GM19468 (cell line): ENCODE results near the gene CRLF1.
"Not testable (repeated sequence)": the region's sequence is repeated elsewhere in the genome, so short reads cannot be mapped to it uniquely, and the experiment has no call there.

Experiments
- ATAC-seq: cut with Tn5 transposase; IDR thresholded peaks from one replicate; pipeline ENCODE4 v1.9.1; 2021; ENCODE audit warnings: mild to moderate bottlenecking, moderate library complexity, moderate number of reproducible peaks; ENCODE audit not compliant: unreplicated experiment; ENCODE audit errors: extremely low read depth

Gene CRLF1

GRCh38 chr19:18594096-18594823 lies 12.3 kb downstream of the CRLF1 start:
- ATAC-seq = no peak

DNA sequence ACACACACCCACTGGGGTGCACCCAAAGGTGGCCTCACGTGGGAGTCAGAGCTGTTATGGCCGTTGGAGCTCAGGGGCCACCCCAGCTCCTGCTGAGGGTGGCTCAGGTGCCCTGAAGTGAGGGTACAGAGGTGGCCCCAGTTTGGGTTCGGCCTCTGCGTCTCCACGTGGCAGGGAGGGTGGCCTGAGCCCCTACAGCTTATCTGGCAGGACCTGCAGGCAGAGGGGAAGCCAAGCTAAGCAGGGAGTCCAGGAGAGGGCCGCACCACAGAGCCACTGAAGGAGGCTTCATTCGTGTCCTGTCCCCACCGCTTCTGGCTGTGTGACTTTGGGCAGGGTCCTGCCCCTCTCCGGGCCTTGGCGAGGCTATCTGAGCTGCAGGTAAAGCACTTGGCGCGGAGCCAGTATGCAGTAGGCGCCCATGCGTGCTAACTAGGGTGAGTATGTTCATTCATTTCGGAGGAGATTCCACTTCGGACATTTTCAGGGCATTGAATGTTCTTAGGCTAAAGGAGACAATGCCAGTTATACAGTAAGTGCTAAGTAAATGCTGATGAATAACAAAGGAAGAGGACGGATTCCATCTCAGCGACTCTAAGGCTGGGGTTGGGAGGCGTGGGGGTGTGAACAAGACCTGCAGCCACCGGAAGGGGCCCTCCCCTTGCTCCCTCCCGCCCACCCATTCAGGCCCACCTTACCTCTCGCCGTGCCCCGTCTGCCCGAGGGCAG lies 13.1 kb downstream of the CRLF1 start:
- no peak for ATAC-seq

GRCh38 chr19:18592732-18593131 lies 13.9 kb downstream of the CRLF1 start:
- ATAC-seq = not testable (repeated sequence)

DNA sequence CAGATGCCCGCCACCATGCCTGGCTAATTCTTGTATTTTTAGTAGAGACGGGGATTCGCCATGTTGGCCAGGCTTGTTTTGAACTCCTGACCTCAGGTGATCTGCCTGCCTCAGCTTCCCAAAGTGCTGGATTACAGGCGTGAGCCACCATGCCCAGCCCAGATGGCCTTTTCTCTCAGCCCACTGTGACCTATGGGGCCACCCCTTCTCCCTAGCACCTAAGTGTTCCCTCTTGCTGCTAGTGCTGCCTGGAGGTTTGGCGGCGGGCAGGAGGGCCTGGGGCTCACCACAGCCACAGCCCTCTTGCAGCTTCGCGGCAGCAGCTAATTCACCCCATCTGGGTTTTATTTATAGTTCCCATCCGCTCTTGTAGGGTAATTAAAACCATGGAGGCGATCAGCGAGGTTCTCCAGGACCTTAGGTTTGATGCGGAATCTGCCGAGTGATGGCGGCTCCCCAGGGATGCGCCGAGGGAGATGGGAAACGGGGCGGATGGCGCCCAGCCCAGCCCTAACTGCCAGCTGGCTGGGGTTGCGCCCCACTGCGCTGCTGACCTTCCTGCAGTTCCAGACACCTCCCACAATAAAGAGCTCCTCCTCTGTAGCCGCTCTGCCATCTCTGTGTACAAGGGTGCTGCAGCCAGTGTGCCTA lies 14.7 kb downstream of the CRLF1 start:
- no peak for ATAC-seq

GRCh38 chr19:18590273-18591272 lies 16.0 kb downstream of the CRLF1 start:
- no peak for ATAC-seq

GRCh38 chr19:18589380-18590272 lies 17.0 kb downstream of the CRLF1 start:
- ATAC-seq = no peak

- ATAC-seq = peak; percentile 47
Observed at GRCh38 chr19:18588611-18589379, 17.8 kb downstream of the CRLF1 start, which contains the start of gene REX1BD. Gene REX1BD (plus strand): TSS chr19:18588798. CDS start chr19:18588802, 4 bp downstream.

DNA sequence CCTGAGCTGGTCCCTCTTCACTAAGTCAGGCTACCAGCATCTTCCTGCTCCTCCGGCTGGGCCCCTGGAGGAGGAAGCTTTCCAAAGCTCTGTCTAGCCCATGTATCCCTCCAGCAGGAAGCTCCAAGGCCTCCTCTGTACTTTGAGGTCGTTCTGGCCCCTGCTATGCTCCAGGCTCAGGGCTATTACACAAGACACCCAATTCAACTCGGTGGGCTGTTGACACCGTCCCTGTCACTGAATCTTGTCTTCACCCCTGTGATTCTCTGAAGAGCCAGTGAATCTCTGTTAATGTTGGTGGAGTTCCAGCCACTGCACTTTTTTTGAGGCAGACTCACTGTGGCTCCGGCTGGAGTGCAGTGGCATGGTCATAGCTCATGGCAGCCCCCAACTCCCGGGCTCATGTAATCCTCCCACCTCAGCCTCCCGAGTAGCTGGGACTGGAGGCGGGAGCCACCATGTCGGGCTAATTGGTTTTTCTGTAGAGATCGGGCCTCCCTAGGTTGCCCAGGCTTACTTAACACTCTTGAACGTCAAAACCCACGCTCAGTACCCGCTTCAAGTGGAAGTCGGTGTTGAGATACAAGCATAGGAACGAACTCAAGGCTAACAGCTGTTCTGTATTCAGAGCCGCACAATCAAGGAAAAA lies 18.5 kb downstream of the CRLF1 start:
- ATAC-seq = no peak

GRCh38 chr19:18587561-18587960 lies 19.0 kb downstream of the CRLF1 start:
- ATAC-seq = no peak

- ATAC-seq = no peak
Observed at GRCh38 chr19:18586306-18586705, 20.3 kb downstream of the CRLF1 start.

GRCh38 chr19:18580311-18580710 lies 26.3 kb downstream of the CRLF1 start:
- ATAC-seq = no peak

- ATAC-seq = no peak
Observed at GRCh38 chr19:18577365-18577914, 29.2 kb downstream of the CRLF1 start.

GRCh38 chr19:18576383-18576782 lies 30.2 kb downstream of the CRLF1 start:
- no peak for ATAC-seq

DNA sequence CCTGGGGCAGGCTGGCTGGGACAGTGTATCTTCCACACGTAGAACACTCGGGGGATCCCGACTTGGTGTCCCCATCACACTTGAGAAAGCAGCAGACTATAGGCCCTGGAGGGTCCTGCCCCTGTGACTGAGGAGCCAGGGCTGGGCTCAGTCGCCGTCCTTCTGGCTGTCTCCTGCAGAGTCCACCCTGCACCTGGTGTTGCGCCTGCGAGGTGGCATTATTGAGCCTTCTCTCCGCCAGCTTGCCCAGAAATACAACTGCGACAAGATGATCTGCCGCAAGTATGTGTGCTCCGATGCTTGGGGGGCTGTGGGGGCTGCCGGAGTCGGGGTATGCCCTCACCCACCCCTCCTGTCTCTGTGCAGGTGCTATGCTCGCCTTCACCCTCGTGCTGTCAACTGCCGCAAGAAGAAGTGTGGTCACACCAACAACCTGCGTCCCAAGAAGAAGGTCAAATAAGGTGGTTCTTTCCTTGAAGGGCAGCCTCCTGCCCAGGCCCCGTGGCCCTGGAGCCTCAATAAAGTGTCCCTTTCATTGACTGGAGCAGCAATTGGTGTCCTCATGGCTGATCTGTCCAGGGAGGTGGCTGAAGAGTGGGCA lies 31.8 kb downstream of the CRLF1 start:
- no peak for ATAC-seq

- peak; percentile 90 for ATAC-seq
Observed at GRCh38 chr19:18571564-18572344, 34.8 kb downstream of the CRLF1 start, which contains the start of gene UBA52. Gene UBA52 (plus strand): TSS chr19:18571857. CDS start chr19:18573301, 1,444 bp downstream.

GRCh38 chr19:18568367-18568766 lies 38.2 kb downstream of the CRLF1 start:
- no peak for ATAC-seq
